Neural progenitor cell (in vitro differentiated cells): Measurements from ENCODE around the gene DIS3L2.

ENCODE experiments used
- CTCF ChIP-seq: fragments of 200-600 bp; sonication (generic); IDR thresholded peaks from 2 replicates; pipeline ENCODE4 v1.5.1; 2017; ENCODE audit warnings: antibody characterized with exemption, mild to moderate bottlenecking
- EZH2 ChIP-seq: fragments of 200-600 bp; sonication (generic); IDR thresholded peaks from 2 replicates; pipeline ENCODE4 v1.6.1; 2017; ENCODE audit warnings: antibody characterized with exemption, mild to moderate bottlenecking, moderate library complexity
- EZH2phosphoT487 ChIP-seq: fragments of 200-600 bp; sonication (generic); IDR thresholded peaks from 2 replicates; pipeline ENCODE4 v1.6.1; 2017; ENCODE audit warnings: antibody characterized with exemption

GRCh38 chr2:232319067-232319802, 357.7 kb downstream of the DIS3L2 start:
- TF ChIP-seq CTCF (no peak), EZH2phosphoT487 (no peak), EZH2 (no peak)
